ENCODE measurements around the gene SGCD. TPM values are rescaled to one million over a fixed set of nuclear protein-coding genes. Genes with fewer than 3 reads are reported as not detected.
A peak's percentile ranks its signal among the peaks of the same experiment; 100 is the strongest.

The SGCD gene
- total and polyA plus RNA-seq, 2 of the 4 experiments (the other 2 are of a cell fraction), result 5.8 to 10.6 TPM

GRCh38 chr5:156388233-156388632 lies 61.3 kb downstream of the SGCD start:
- no peaks in the 10 kb centered on the region for H3K27me3 ChIP-seq (ENCODE audit: control insufficient read depth, insufficient read depth, low read length)
- H2BK20ac ChIP-seq (ENCODE audit: low read depth, low read length), result no peak overlapping the region
- WGBS, 2 experiments (ENCODE audit: extremely low coverage in 2 of 2, insufficient read length in 1 of 2), result no CpG with 5 or more reads among the region's 2 CpGs
- no peak overlapping the region for H2BK5ac ChIP-seq (ENCODE audit: low read depth, low read length, poor library complexity, severe bottlenecking)
- H3K18ac ChIP-seq (ENCODE audit: low read depth, low read length), result 0 out of 2 replicates have a peak overlapping the region, but pooled peaks have one; percentile 43
- no peaks in the 10 kb centered on the region for H3K9me3 ChIP-seq (ENCODE audit: control insufficient read depth, insufficient read depth, low read length)
- no peak overlapping the region for H3K9ac ChIP-seq (ENCODE audit: low read depth, low read length)
- TF ChIP-seq NFE2L2 (IDR thresholded peaks at IDR 0.05; ENCODE audit: low read depth, low read length) (no peak), CHD1 (IDR thresholded peaks at IDR 0.05; ENCODE audit: low read depth, low read length) (no peak), ELK1 (IDR thresholded peaks at IDR 0.05; ENCODE audit: borderline replicate concordance, low read depth, low read length) (no peak), MXI1 (IDR thresholded peaks at IDR 0.05; ENCODE audit: borderline replicate concordance, low read depth, low read length) (no peak), BHLHE40 (IDR thresholded peaks at IDR 0.05; ENCODE audit: low read depth, low read length) (no peak)
- no peak overlapping the region for H3K27ac ChIP-seq (ENCODE audit: insufficient read depth, low read length)
- 0 out of 4 replicates have a peak, but pooled peaks cover 0 to 3% of the 10 kb centered on the region in 2 experiments for H3K79me1 ChIP-seq (ENCODE audit: low read depth in 1 of 2, low read length in 2 of 2)
- no peak overlapping the region for H2AK5ac ChIP-seq (ENCODE audit: low read depth, low read length)
- ATAC-seq (ENCODE audit: low read depth), result no peak
- H3K4me1 ChIP-seq (ENCODE audit: control insufficient read depth, insufficient read depth, low read length), result peaks cover 14% of the 10 kb centered on the region
- H3K14ac ChIP-seq (replicated peaks; ENCODE audit: low read depth, low read length), result no peak overlapping the region
- no peak overlapping the region for H4K91ac ChIP-seq (ENCODE audit: insufficient read depth, low read depth, low read length)
- no peak overlapping the region for H3K4me2 ChIP-seq (ENCODE audit: low read depth, low read length)
- DNase-seq, result no peak
- H2AK9ac ChIP-seq (replicated peaks; ENCODE audit: low read depth, low read length, poor library complexity), result no peak overlapping the region
- POLR2A ChIA-PET (ENCODE audit: unreplicated experiment), result no interaction called here
- no peak overlapping the region for H4K5ac ChIP-seq (ENCODE audit: low read depth, low read length)
- dilution Hi-C loops (cut with HindIII; ENCODE audit: low sequenced_read_pairs, unreplicated experiment), result no loop called here
- intact Hi-C loops (cut with micrococcal nuclease), result no loop called here
- in situ Hi-C loops (cut with MboI; ENCODE audit: low sequenced_read_pairs), result no loop called here
- no TSS peak for BruUV-seq (replicated peaks)
- H3K9me1 ChIP-seq (ENCODE audit: insufficient read depth, low read length), result peaks cover 8% of the 10 kb centered on the region; the same call in 1 of the 2 replicates
- no peak overlapping the region; the same call in 1 of the 2 replicates for H3K23ac ChIP-seq (ENCODE audit: low read depth, low read length)
- H2BK15ac ChIP-seq (ENCODE audit: low read depth, low read length), result no peak overlapping the region
- no peak overlapping the region for H2AFZ ChIP-seq (replicated peaks; ENCODE audit: low read length, poor library complexity)
- H3K4ac ChIP-seq (ENCODE audit: low read depth, low read length), result no peak overlapping the region; the same call in 1 of the 2 replicates
- no peak overlapping the region for H2BK120ac ChIP-seq (ENCODE audit: low read depth, low read length)
- no peaks in the 10 kb centered on the region for H4K20me1 ChIP-seq (ENCODE audit: insufficient read depth, low read length)
- H3K4me3 ChIP-seq (ENCODE audit: insufficient read depth, low read depth, low read length), result no peak overlapping the region
- no peak overlapping the region for H4K8ac ChIP-seq (ENCODE audit: low read depth in 2 of 2, low read length in 2 of 2)
- H3K36me3 ChIP-seq (ENCODE audit: control insufficient read depth, insufficient read depth, low read length), result no peaks in the 10 kb centered on the region
- CTCF ChIA-PET, result no interaction called here
- no peak overlapping the region for H3K56ac ChIP-seq (ENCODE audit: extremely low read depth, insufficient read depth, low read length)

Measured in IMR-90 (cell line).